MCF 10A (cell line): Measurements from ENCODE around the gene WNT5B. TPM values are rescaled to one million over a fixed set of nuclear protein-coding genes. Genes with fewer than 3 reads are reported as not detected.

ENCODE experiments used
- BruUV-seq: library from RNA; stranded (reverse); fragments of 400-500 nt; replicated peaks from 2 replicates; lab custom pipeline; 2021; lab: Mats Ljungman, UMichigan
- CTCF ChIA-PET: fragments of 300-600 bp; sonication (Branson Sonifier 250); formaldehyde crosslinking; extraction: SDS; loops from one replicate; lab custom pipeline; 2021; ENCODE audit warnings: antibody characterized with exemption, inconsistent platforms; lab: Yijun Ruan, JAX
- POLR2A ChIA-PET: fragments of 300-600, 350-650 bp; sonication (Branson Sonifier 250); formaldehyde crosslinking; extraction: SDS; loops from one replicate; lab custom pipeline; 2020; ENCODE audit warnings: antibody characterized with exemption, inconsistent platforms; lab: Yijun Ruan, JAX
- DNase-seq: peaks from one replicate; pipeline ENCODE4 v3.0.0-alpha.2; 2018; ENCODE audit not compliant: unreplicated experiment
- H3K27ac Mint-ChIP-seq: one replicate; pipeline ENCODE4 v1.8.0; 2022; ENCODE audit warnings: mild to moderate bottlenecking, low read depth, mixed read lengths; ENCODE audit not compliant: unreplicated experiment
- H3K27me3 Mint-ChIP-seq: one replicate; pipeline ENCODE4 v1.8.0; 2022; ENCODE audit warnings: mixed read lengths; ENCODE audit not compliant: insufficient read depth, unreplicated experiment
- H3K36me3 Mint-ChIP-seq: one replicate; pipeline ENCODE4 v1.8.0; 2022; ENCODE audit warnings: mild to moderate bottlenecking, moderate library complexity, mixed read lengths; ENCODE audit not compliant: insufficient read depth, unreplicated experiment
- H3K4me1 Mint-ChIP-seq: one replicate; pipeline ENCODE4 v1.8.0; 2022; ENCODE audit warnings: mixed read lengths; ENCODE audit not compliant: insufficient read depth, unreplicated experiment
- H3K4me3 Mint-ChIP-seq: one replicate; pipeline ENCODE4 v1.8.0; 2022; ENCODE audit warnings: mild to moderate bottlenecking, moderate library complexity, mixed read lengths; ENCODE audit not compliant: unreplicated experiment
- H3K9me3 Mint-ChIP-seq: one replicate; pipeline ENCODE4 v1.8.0; 2022; ENCODE audit warnings: mixed read lengths; ENCODE audit not compliant: unreplicated experiment
- intact Hi-C: fragments of 100-400 bp; cut with micrococcal nuclease; formaldehyde crosslinking; loops from 2 replicates; pipeline ENCODE4 v1.14.1; 2022
- total RNA-seq: library from RNA; stranded (reverse); gene quantifications from 2 replicates; pipeline ENCODE4 v1.2.3, GENCODE V29; 2022
- TF ChIP-seq, protein P1 (sequence below): fragments of 200-600 bp; IDR thresholded peaks from one replicate; pipeline ENCODE4 v1.8.0; 2022; ENCODE audit warnings: antibody characterized with exemption, mild to moderate bottlenecking; ENCODE audit not compliant: unreplicated experiment

The WNT5B gene
- total RNA-seq, 1 experiment from 2014 or later = 0.21 TPM

DNA sequence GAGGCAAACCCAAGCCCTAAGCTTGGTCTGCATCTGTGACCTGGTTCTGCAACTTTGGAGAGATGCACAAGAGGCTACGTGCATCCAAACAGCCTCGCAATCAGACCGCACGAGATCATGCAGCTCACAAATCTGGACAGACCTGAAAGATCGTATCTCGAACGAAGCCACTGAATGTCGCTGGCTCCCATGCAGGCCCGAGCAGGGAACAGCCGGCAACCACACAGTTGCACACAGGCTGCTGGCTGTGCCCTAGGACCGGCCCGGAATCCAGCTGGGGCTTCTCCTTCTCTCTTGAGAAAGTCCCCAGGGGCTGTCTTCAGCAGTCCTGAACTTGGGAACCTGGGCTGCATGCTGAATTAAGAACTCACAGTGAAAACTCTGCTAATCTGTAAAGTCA, 27.9 kb downstream of the WNT5B start:
- TF ChIP-seq, protein P1, sequence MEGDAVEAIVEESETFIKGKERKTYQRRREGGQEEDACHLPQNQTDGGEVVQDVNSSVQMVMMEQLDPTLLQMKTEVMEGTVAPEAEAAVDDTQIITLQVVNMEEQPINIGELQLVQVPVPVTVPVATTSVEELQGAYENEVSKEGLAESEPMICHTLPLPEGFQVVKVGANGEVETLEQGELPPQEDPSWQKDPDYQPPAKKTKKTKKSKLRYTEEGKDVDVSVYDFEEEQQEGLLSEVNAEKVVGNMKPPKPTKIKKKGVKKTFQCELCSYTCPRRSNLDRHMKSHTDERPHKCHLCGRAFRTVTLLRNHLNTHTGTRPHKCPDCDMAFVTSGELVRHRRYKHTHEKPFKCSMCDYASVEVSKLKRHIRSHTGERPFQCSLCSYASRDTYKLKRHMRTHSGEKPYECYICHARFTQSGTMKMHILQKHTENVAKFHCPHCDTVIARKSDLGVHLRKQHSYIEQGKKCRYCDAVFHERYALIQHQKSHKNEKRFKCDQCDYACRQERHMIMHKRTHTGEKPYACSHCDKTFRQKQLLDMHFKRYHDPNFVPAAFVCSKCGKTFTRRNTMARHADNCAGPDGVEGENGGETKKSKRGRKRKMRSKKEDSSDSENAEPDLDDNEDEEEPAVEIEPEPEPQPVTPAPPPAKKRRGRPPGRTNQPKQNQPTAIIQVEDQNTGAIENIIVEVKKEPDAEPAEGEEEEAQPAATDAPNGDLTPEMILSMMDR = no peak
- BruUV-seq = no TSS peak
- no peak overlapping the region for H3K27ac Mint-ChIP-seq
- POLR2A ChIA-PET = no interaction called here
- DNase-seq = no peak
- H3K9me3 Mint-ChIP-seq = no peaks in the 10 kb centered on the region
- no peak overlapping the region for H3K4me3 Mint-ChIP-seq
- intact Hi-C loops = no loop called here
- H3K4me1 Mint-ChIP-seq = peaks cover 14% of the 10 kb centered on the region
- CTCF ChIA-PET = interaction anchor here (0.6 to 17.9 kb wide), 6 partner anchors 9 to 283 kb away, joined by 3 to 341 read pairs (median 4); no protein-coding TSS in a partner anchor
- H3K27me3 Mint-ChIP-seq = peaks cover 1% of the 10 kb centered on the region
- H3K36me3 Mint-ChIP-seq = no peaks in the 10 kb centered on the region

DNA sequence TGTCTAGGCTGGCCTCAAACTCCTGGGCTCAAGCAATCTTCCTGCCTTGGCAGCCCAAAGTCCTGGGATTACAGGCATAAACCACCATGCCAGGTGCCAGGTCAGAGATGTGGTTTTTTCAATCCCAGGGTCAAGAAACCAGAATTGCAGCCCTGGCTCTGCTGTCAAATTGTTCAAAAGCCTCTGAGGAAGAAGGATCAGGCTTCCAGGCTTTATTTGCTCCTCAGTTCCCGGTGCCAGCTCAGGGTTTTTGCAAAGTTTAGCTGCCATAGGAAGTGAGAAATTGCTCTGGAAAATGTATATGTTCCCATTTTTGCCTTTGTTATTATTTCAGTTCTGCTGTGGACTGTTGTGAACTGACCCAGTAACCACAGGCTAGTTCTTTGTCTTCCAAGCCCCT, 28.7 kb downstream of the WNT5B start:
- ChIA-PET CTCF (interaction anchor here (0.7 to 17.9 kb wide), 3 partner anchors 18 to 132 kb away, joined by 3 to 341 read pairs (median 4); no protein-coding TSS in a partner anchor), POLR2A (no interaction called here)
- BruUV-seq = no TSS peak
- Mint-ChIP-seq H3K4me1 (peaks cover 14% of the 10 kb centered on the region), H3K27me3 (no peaks in the 10 kb centered on the region), H3K9me3 (no peaks in the 10 kb centered on the region), H3K4me3 (no peak overlapping the region), H3K27ac (no peak overlapping the region), H3K36me3 (no peaks in the 10 kb centered on the region)
- intact Hi-C loops = no loop called here
- TF ChIP-seq, protein P1 = no peak
- DNase-seq = no peak

GRCh38 chr12:1660304-1661187, 31.5 kb downstream of the WNT5B start:
- Mint-ChIP-seq H3K9me3 (no peaks in the 10 kb centered on the region), H3K4me1 (peaks cover 10% of the 10 kb centered on the region), H3K4me3 (peak overlapping the region; percentile 56), H3K27ac (peak overlapping the region; percentile 92), H3K36me3 (no peaks in the 10 kb centered on the region), H3K27me3 (no peaks in the 10 kb centered on the region)
- TF ChIP-seq, protein P1 = no peak
- ChIA-PET CTCF (interaction anchor here (0.8 to 17.9 kb wide), 5 partner anchors 10 to 279 kb away, joined by 3 to 341 read pairs (median 7); no protein-coding TSS in a partner anchor), POLR2A (interaction anchor here (0.5 to 4.3 kb wide), 14 partner anchors 9 to 279 kb away, joined by 3 to 53 read pairs (median 4); partner anchors contain the start of gene ADIPOR2)
- TSS peak; percentile 63 for BruUV-seq
- DNase-seq = peak; percentile 93
- intact Hi-C loops = no loop called here
